OCI-LY1 (cell line): ENCODE data around the gene EWSR1.

Experiments
- H2AFZ ChIP-seq: fragments of 200-600 bp; sonication (generic), shearing (Covaris generic); 2 replicates; pipeline ENCODE4 v1.6.0; 2014; ENCODE audit warnings: antibody characterized with exemption, mild to moderate bottlenecking, low read length
- H3F3A ChIP-seq: fragments of 200-600 bp; sonication (generic), shearing (Covaris generic); 2 replicates; pipeline ENCODE4 v1.6.0; 2014; ENCODE audit warnings: mild to moderate bottlenecking, antibody characterized with exemption, low read length, moderate library complexity; ENCODE audit not compliant: insufficient read depth
- H3K27ac ChIP-seq: fragments of 200-600 bp; sonication (generic); 2 replicates; pipeline ENCODE4 v1.5.1; 2014; ENCODE audit warnings: low read length, mixed run types, mild to moderate bottlenecking, low read depth; ENCODE audit not compliant: poor library complexity, severe bottlenecking
- H3K27me3 ChIP-seq: fragments of 200-600 bp; sonication (generic); 2 replicates; pipeline ENCODE4 v1.6.0; 2014; ENCODE audit warnings: antibody characterized with exemption, mild to moderate bottlenecking, low read length, moderate library complexity; ENCODE audit not compliant: insufficient read depth
- H3K36me3 ChIP-seq: fragments of 200-600 bp; sonication (generic); 2 replicates; pipeline ENCODE4 v1.6.1; 2014; ENCODE audit warnings: mild to moderate bottlenecking, antibody characterized with exemption, low read length, moderate library complexity, mixed read lengths; ENCODE audit not compliant: insufficient read depth
- H3K4me1 ChIP-seq: fragments of 200-600 bp; sonication (generic); 2 replicates; pipeline ENCODE4 v1.5.1; 2014; ENCODE audit warnings: mild to moderate bottlenecking, low read length, moderate library complexity; ENCODE audit not compliant: insufficient read depth, severe bottlenecking
- H3K4me2 ChIP-seq: fragments of 200-600 bp; sonication (generic), shearing (Covaris generic); 2 replicates; pipeline ENCODE4 v1.6.1; 2014; ENCODE audit warnings: low read length
- H3K4me3 ChIP-seq: fragments of 200-600 bp; sonication (generic); 2 replicates; pipeline ENCODE4 v1.5.1; 2014; ENCODE audit warnings: low read length, low read depth, mild to moderate bottlenecking, mixed read lengths; ENCODE audit not compliant: poor library complexity, severe bottlenecking
- H3K79me2 ChIP-seq: fragments of 200-600 bp; shearing (Covaris generic); 2 replicates; pipeline ENCODE4 v1.6.1; 2016; ENCODE audit warnings: mixed run types, low read length, mixed read lengths; ENCODE audit not compliant: insufficient read depth
- H3K9ac ChIP-seq: fragments of 200-600 bp; sonication (generic), shearing (Covaris generic); 2 replicates; pipeline ENCODE4 v1.6.1; 2014; ENCODE audit warnings: mild to moderate bottlenecking, low read length, mixed read lengths
- H3K9me2 ChIP-seq: fragments of 200-600 bp; sonication (generic), shearing (Covaris generic); 2 replicates; pipeline ENCODE4 v1.6.1; 2014; ENCODE audit warnings: low read depth, mild to moderate bottlenecking, low read length, mixed read lengths
- H3K9me3 ChIP-seq: fragments of 200-600 bp; shearing (Covaris generic); 2 replicates; pipeline ENCODE4 v1.6.1; 2014; ENCODE audit warnings: low read length, mixed read lengths
- H4K20me1 ChIP-seq: fragments of 200-600 bp; sonication (generic), shearing (Covaris generic); 2 replicates; pipeline ENCODE4 v1.6.0; 2016; ENCODE audit warnings: mild to moderate bottlenecking, low read length; ENCODE audit not compliant: insufficient read depth
- CTCF ChIP-seq: fragments of 200-600 bp; sonication (generic), shearing (Covaris generic); IDR thresholded peaks from 2 replicates; pipeline ENCODE4 v1.5.1; 2017; ENCODE audit warnings: mild to moderate bottlenecking, antibody characterized with exemption, low read length, moderate library complexity, mixed read lengths
- EZH2 ChIP-seq: fragments of 200-600 bp; sonication (generic), shearing (Covaris generic); IDR thresholded peaks from 2 replicates; pipeline ENCODE4 v1.8.0; 2017; ENCODE audit warnings: borderline replicate concordance, mixed run types, mild to moderate bottlenecking, antibody characterized with exemption, low read length, moderate library complexity, mixed read lengths

The EWSR1 gene

GRCh38 chr22:29251265-29251664 is 16.8 kb upstream of the EWSR1 start:
- Histone ChIP-seq H2AFZ (no peak overlapping the region), H3K27me3 (no peaks in the 10 kb centered on the region)

GRCh38 chr22:29251981-29252911 is 15.8 kb upstream of the EWSR1 start:
- TF ChIP-seq EZH2 (no peak), CTCF (no peak)
- H3K4me2 ChIP-seq = no peak overlapping the region

More at GRCh38 chr22:29251265-29251664, 16.8 kb upstream of the EWSR1 start:
- Histone ChIP-seq H3K79me2 (no peaks in the 10 kb centered on the region), H3K36me3 (no peaks in the 10 kb centered on the region), H4K20me1 (no peaks in the 10 kb centered on the region), H3K9me2 (no peaks in the 10 kb centered on the region), H3K9ac (no peak overlapping the region), H3K27ac (no peak overlapping the region), H3K9me3 (no peaks in the 10 kb centered on the region), H3K4me2 (no peak overlapping the region), H3K4me3 (no peak overlapping the region), H3F3A (no peaks in the 10 kb centered on the region), H3K4me1 (no peaks in the 10 kb centered on the region)
- no peak for TF ChIP-seq EZH2
- TF ChIP-seq CTCF = no peak

GRCh38 chr22:29253561-29254285 is 14.3 kb upstream of the EWSR1 start:
- H3K79me2 ChIP-seq = no peaks in the 10 kb centered on the region
- no peak overlapping the region for H3K27ac ChIP-seq
- no peaks in the 10 kb centered on the region for H3K9me2 ChIP-seq
- H3K27me3 ChIP-seq = no peaks in the 10 kb centered on the region
- no peaks in the 10 kb centered on the region for H3F3A ChIP-seq
- H3K9me3 ChIP-seq = no peaks in the 10 kb centered on the region
- no peak overlapping the region for H3K4me2 ChIP-seq
- H4K20me1 ChIP-seq = no peaks in the 10 kb centered on the region
- H3K4me3 ChIP-seq = no peak overlapping the region
- TF ChIP-seq EZH2 (no peak), CTCF (no peak)
- no peaks in the 10 kb centered on the region for H3K4me1 ChIP-seq
- no peak overlapping the region for H2AFZ ChIP-seq
- H3K9ac ChIP-seq = no peak overlapping the region
- no peaks in the 10 kb centered on the region for H3K36me3 ChIP-seq

More at GRCh38 chr22:29251981-29252911, 15.8 kb upstream of the EWSR1 start:
- Histone ChIP-seq H3K9ac (no peak overlapping the region), H3K27ac (no peak overlapping the region), H3K36me3 (no peaks in the 10 kb centered on the region), H3K79me2 (no peaks in the 10 kb centered on the region), H2AFZ (no peak overlapping the region), H3K4me1 (no peaks in the 10 kb centered on the region), H4K20me1 (no peaks in the 10 kb centered on the region), H3K27me3 (no peaks in the 10 kb centered on the region), H3K4me3 (no peak overlapping the region), H3F3A (no peaks in the 10 kb centered on the region), H3K9me3 (no peaks in the 10 kb centered on the region), H3K9me2 (no peaks in the 10 kb centered on the region)
